Dedifferentiated amniotic fluid mesenchymal stem cell (primary cell): ENCODE results near the gene PTTG1IP.

Source experiments
- DNase-seq: peaks from one replicate; pipeline ENCODE4 v3.0.0-alpha.2; 2016; ENCODE audit errors: extremely low spot score

PTTG1IP gene

DNA sequence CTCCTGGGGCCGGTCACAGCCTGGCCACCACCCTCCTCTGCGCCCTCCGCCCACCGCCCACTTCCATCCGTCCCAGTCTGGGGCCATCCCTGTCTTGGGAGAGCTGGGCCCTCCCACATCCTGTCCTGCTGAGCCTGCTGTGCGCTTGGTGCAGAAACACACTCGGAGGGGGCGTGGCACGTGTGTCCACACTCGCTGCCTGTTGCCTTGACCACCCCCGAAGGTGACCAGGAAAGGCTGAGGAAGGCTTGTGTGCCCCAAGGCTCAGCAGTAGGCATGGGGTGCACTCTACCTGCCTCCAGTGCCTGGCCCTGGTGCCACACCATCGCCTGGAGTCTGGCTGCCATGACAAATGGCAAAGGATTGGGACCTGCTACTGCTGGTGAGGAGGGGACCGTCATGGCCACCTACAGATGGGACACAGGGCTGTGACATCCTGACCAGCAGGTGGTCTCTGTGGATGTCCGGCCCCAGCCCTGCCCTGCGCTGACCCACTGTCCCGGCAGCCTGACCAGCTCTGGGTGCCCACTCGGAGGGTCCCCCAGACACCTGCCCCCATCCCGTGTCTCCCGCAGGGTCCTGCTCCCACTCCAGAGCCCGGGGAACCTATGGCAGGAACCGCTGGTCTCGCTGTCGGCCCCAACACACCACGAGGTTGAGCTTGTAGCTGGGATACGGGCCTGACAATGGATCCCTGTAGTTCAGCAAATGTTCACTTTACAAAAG lies 23.2 kb upstream of the PTTG1IP start:
- no peak for DNase-seq

DNA sequence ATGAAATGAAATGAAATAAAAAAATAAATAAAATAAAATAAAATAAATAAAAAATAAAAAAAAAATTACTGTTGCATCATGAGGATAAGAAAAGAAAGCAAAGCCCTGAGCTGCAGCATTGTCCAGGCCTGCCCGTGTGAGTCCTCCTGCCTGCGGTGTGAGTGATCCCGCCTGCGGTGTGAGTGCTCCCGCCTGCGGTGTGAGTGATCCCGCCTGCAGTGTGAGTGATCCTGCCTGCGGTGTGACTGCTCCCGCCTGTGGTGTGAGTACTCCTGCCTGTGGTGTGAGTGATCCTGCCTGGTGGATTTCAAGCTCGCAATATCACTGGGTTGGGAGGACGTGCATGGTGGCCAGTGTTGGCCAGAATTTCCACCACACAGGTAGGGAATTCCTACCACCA lies 22.4 kb upstream of the PTTG1IP start:
- no peak for DNase-seq

GRCh38 chr21:44894687-44895302 lies 21.3 kb upstream of the PTTG1IP start:
- DNase-seq: no peak

DNA sequence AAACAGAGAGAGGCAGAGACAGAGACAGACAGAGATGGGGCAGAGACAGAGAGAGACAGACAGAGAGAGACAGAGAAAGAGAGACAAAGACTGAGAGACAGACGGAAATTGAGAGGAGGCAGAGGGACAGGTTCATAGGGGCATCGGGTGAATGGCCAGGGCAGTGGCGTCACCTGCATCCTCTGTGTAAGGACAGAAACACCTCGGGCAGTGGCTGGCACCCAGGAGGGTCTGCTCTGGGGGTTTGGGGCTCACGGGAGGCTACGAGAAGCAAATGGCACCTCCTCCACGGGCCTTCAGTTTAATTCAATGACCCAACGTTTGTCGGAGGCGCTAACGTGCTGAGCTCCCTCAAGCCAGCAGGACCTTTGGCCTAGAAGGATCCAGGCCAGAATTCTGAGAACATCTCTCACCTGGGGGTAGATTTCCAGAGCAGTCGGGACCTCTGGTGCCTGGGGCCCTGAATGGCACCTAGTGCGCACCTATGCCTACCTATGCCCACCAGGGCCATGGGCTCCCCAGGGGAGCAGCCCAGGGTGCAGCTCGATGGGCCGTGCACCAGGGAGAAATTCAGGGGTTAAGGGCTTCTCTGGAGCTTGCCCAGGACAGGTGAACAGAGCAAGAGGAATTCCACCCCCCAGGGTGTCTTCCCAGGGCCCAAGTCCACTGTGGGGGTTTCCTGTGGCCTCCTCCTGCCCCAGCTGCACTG lies 20.6 kb upstream of the PTTG1IP start:
- no peak for DNase-seq

- DNase-seq: no peak
Observed at GRCh38 chr21:44893278-44893556, 19.7 kb upstream of the PTTG1IP start.

- DNase-seq: no peak
Observed at GRCh38 chr21:44892536-44893277, 19.2 kb upstream of the PTTG1IP start.

GRCh38 chr21:44892095-44892494 lies 18.6 kb upstream of the PTTG1IP start:
- no peak for DNase-seq

DNA sequence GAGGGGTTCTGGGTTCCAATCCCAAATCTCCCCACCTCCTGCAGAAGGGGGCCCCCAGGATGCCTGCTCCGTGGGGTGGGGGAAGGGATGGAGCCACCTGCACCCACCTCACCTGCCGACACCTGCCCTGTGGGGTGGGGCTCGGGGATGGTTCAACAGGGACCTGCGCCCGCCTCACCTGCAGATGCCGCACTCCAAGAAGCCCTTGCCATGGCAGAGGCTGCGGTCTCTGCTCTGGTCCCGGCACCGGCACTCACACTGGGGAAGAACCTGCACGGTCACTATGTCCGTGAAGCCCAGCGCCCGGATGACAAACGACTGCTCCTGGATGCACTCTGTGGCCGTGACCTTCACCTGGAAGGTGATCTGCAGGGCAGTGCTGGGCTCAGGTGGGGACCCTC lies 18.1 kb upstream of the PTTG1IP start:
- DNase-seq: no peak

DNA sequence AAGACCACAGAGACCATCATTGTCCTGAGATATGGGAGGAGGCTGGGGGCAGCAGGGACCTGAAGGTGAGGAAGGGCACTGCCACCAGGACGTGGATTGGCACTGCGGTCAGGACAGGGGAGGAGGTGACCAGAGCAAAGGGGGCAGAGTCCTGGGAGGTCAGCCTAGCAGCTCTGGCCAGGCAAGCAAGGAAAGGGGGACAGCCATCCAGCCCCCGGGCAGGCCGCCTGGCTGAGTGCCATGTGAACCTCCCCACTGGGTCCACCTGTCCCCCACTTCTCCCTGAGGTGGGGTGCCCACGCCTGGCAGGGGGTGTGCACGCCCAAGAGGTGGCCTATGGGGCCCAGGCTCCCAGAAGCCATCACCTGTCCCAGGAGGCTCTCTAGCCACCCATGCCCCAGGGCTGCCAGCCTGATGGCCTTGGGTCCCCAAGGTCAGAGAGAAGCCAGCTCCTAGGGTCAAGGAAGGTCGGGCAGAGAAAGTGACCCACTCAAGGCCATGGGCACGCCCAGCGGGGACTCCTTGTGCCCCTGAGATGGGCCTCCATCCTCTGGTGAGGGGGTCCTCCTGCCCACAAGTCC lies 17.6 kb upstream of the PTTG1IP start:
- no peak for DNase-seq

DNA sequence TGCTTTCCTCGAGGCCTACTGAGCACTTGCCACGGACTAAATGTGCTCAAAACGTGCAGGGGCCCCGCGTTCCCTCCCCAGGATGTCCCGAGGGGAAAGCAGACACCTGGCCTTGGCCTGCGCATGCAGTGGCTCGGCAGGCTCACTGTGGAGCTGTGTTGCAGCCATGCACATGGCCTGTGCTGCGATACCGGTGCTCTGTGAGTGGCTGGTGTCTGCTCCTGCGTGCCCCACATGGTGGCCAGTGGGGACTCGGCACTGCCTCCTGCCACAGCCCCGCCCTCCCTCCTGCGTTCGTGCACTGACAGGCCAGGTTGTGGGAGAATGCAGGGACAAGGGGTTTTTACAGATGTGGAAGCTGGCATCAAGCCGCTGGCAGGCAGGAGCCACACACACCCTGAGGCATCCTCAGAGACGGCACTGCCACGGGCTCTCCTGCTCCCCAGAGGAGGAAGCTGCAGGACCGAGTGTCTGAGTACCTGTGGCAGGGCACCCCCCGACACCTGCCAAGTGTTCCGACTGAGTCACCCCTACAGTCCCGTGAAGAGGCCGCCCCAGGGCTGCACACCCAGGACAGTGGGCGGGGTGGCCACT lies 16.9 kb upstream of the PTTG1IP start:
- DNase-seq: no peak

GRCh38 chr21:44889625-44890337 lies 16.3 kb upstream of the PTTG1IP start:
- DNase-seq: no peak

GRCh38 chr21:44888581-44889550 lies 15.4 kb upstream of the PTTG1IP start:
- no peak for DNase-seq

- DNase-seq: no peak
Observed at GRCh38 chr21:44887807-44888580, 14.5 kb upstream of the PTTG1IP start.

DNA sequence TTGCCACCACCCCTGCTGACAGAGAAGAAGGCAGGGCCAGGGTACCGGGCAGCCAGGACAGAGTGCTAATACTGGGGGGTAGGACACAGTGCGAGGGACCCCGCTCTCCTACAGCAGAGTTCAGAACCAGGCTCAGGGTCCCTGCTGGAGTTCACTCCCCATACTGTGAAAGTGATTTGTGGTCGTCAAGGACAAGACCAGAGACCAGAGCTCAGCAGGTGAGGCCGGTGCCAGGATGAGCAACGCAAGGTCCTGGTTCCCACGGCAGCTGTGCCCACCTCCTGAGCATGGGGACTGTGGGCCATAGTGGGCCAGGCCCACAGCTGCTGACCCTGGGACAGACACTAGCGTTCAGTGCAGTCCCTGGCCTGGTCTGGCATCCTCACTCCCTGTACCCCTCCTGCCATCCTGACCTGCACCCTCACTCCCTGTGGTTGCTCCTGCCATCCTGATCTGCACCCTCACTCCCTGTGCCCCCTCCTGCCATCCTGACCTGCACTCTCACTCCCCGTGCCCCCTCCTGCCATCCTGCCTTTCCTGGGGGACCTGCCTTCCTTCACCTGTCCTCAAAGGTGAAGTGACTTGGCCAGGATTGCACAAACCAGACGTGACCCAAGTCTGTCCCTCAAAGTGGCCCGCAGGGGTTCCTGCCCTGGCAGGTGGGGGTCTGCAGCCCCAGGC lies 13.8 kb upstream of the PTTG1IP start:
- DNase-seq: no peak

- DNase-seq: no peak
Observed at GRCh38 chr21:44886113-44887075, 12.9 kb upstream of the PTTG1IP start.

DNA sequence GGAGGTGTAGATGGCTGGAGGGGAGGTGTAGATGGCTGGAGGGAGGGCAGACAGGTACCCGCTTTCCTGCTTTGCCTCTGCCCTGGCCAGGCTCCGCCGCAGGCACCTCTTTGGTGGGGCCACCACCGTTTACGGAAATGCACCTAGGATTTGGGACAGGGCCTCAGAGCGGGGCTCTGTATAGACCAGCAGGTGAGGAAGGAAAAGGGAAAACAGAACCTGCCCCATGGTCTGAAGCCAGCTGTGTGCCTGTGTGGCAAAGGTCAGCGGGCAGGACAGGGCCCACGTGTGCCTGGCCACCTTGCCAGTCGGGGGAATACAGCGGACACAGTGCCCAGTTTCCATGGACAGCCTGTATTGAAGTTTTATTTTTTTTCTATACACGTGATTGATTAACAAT lies 12.1 kb upstream of the PTTG1IP start:
- DNase-seq: no peak

- no peak for DNase-seq
Observed at GRCh38 chr21:44884097-44884496, 10.6 kb upstream of the PTTG1IP start.
